ENCODE measurements around the gene ZNF254. TPM values are rescaled to one million over a fixed set of nuclear protein-coding genes. Genes with fewer than 3 reads are reported as not detected.

The ZNF254 gene
- total RNA-seq, 2 experiments from 2014 or later = 13.4 to 14.0 TPM

DNA sequence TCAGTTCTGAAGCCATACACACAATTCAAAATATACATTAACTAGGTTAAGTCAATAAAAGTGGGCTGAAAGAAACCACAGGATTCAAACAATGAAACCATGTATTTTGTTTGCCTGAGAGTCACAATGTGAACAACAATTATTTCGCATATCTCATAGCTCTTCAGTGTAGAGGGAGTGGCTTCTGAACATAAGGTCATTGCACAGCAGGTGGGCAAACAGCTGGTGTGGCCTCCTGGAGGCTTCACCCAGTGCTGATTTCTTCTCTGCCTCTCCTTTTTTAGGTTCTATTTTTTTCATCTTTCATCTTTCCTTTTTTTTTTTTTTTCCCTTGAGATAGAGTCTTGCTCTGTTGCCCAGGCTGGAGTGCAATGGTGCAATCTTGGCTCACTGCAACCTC, 40.4 kb upstream of the ZNF254 start:
- no peaks in the 10 kb centered on the region for H3K27me3 Mint-ChIP-seq
- Histone ChIP-seq H3K36me3 (ENCODE audit: insufficient read depth, low read length) (peaks cover 61% of the 10 kb centered on the region), H3K27ac (ENCODE audit: low read depth in 1 of 2, low read length in 2 of 2) (no peak overlapping the region), H3K4me1 (ENCODE audit: insufficient read depth, low read length) (no peaks in the 10 kb centered on the region), H3K9me3 (ENCODE audit: control insufficient read depth in 1 of 2, insufficient read depth in 1 of 2, low read length in 2 of 2) (no peaks in the 10 kb centered on the region), H3K4me3 (ENCODE audit: low read length) (no peak overlapping the region), H3K27me3 (ENCODE audit: control insufficient read depth in 1 of 2, insufficient read depth in 2 of 2, low read length in 2 of 2) (no peaks in the 10 kb centered on the region)
- peaks cover 15% of the 10 kb centered on the region for H3K4me1 Mint-ChIP-seq (ENCODE audit: low read depth)
- ChIA-PET POLR2A (no interaction called here), CTCF (no interaction called here)
- H3K9me3 Mint-ChIP-seq = no peaks in the 10 kb centered on the region
- intact Hi-C loops (cut with DNase I, micrococcal nuclease) = no loop called here
- H3K4me3 Mint-ChIP-seq = no peak overlapping the region
- TF ChIP-seq, protein P1, sequence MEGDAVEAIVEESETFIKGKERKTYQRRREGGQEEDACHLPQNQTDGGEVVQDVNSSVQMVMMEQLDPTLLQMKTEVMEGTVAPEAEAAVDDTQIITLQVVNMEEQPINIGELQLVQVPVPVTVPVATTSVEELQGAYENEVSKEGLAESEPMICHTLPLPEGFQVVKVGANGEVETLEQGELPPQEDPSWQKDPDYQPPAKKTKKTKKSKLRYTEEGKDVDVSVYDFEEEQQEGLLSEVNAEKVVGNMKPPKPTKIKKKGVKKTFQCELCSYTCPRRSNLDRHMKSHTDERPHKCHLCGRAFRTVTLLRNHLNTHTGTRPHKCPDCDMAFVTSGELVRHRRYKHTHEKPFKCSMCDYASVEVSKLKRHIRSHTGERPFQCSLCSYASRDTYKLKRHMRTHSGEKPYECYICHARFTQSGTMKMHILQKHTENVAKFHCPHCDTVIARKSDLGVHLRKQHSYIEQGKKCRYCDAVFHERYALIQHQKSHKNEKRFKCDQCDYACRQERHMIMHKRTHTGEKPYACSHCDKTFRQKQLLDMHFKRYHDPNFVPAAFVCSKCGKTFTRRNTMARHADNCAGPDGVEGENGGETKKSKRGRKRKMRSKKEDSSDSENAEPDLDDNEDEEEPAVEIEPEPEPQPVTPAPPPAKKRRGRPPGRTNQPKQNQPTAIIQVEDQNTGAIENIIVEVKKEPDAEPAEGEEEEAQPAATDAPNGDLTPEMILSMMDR (IDR thresholded peaks at IDR 0.05) = no peak
- ATAC-seq (ENCODE audit: poor library complexity) (no peak), DNase-seq (no peak)
- H3K36me3 Mint-ChIP-seq (ENCODE audit: low read depth) = peaks cover 84% of the 10 kb centered on the region
- no peak overlapping the region for H3K27ac Mint-ChIP-seq

GRCh38 chr19:24048261-24048660, 38.7 kb upstream of the ZNF254 start:
- TF ChIP-seq, protein P1 (IDR thresholded peaks at IDR 0.05) = no peak
- intact Hi-C loops (cut with DNase I, micrococcal nuclease) = no loop called here
- ATAC-seq (ENCODE audit: poor library complexity) = no peak
- POLR2A ChIA-PET = interaction anchor here (1.1 kb wide), 1 partner anchor 14 kb away, joined by 3 read pairs; no protein-coding TSS in a partner anchor
- no peak overlapping the region for H3K4me3 Mint-ChIP-seq
- Histone ChIP-seq H3K27ac (ENCODE audit: low read depth in 1 of 2, low read length in 2 of 2) (no peak overlapping the region), H3K36me3 (ENCODE audit: insufficient read depth, low read length) (peaks cover 71% of the 10 kb centered on the region), H3K4me1 (ENCODE audit: insufficient read depth, low read length) (no peaks in the 10 kb centered on the region), H3K9me3 (ENCODE audit: control insufficient read depth in 1 of 2, insufficient read depth in 1 of 2, low read length in 2 of 2) (no peaks in the 10 kb centered on the region), H3K27me3 (ENCODE audit: control insufficient read depth in 1 of 2, insufficient read depth in 2 of 2, low read length in 2 of 2) (no peaks in the 10 kb centered on the region), H3K4me3 (ENCODE audit: low read length) (no peak overlapping the region)
- peaks cover 88% of the 10 kb centered on the region for H3K36me3 Mint-ChIP-seq (ENCODE audit: low read depth)
- CTCF ChIA-PET = no interaction called here
- H3K27me3 Mint-ChIP-seq = no peaks in the 10 kb centered on the region
- no peak overlapping the region for H3K27ac Mint-ChIP-seq
- H3K9me3 Mint-ChIP-seq = no peaks in the 10 kb centered on the region
- DNase-seq = no peak
- peaks cover 5% of the 10 kb centered on the region for H3K4me1 Mint-ChIP-seq (ENCODE audit: low read depth)

GRCh38 chr19:24049537-24049936, 37.5 kb upstream of the ZNF254 start:
- TF ChIP-seq, protein P1 (IDR thresholded peaks at IDR 0.05) = no peak
- ChIA-PET CTCF (no interaction called here), POLR2A (no interaction called here)
- no peaks in the 10 kb centered on the region for H3K9me3 Mint-ChIP-seq
- intact Hi-C loops (cut with DNase I, micrococcal nuclease) = no loop called here
- H3K27me3 Mint-ChIP-seq = no peaks in the 10 kb centered on the region
- ATAC-seq (ENCODE audit: poor library complexity) = no peak
- no peaks in the 10 kb centered on the region for H3K4me1 ChIP-seq (ENCODE audit: insufficient read depth, low read length)
- H3K27me3 ChIP-seq (ENCODE audit: control insufficient read depth in 1 of 2, insufficient read depth in 2 of 2, low read length in 2 of 2) = no peaks in the 10 kb centered on the region
- peaks cover 100% of the 10 kb centered on the region for H3K36me3 Mint-ChIP-seq (ENCODE audit: low read depth)
- no peak for DNase-seq
- H3K9me3 ChIP-seq (ENCODE audit: control insufficient read depth in 1 of 2, insufficient read depth in 1 of 2, low read length in 2 of 2) = no peaks in the 10 kb centered on the region
- H3K4me1 Mint-ChIP-seq (ENCODE audit: low read depth) = peaks cover 5% of the 10 kb centered on the region
- H3K27ac ChIP-seq (ENCODE audit: low read depth in 1 of 2, low read length in 2 of 2) = no peak overlapping the region
- H3K4me3 ChIP-seq (ENCODE audit: low read length) = no peak overlapping the region
- H3K4me3 Mint-ChIP-seq = no peak overlapping the region
- H3K27ac Mint-ChIP-seq = no peak overlapping the region
- peaks cover 84% of the 10 kb centered on the region for H3K36me3 ChIP-seq (ENCODE audit: insufficient read depth, low read length)
